ENCODE measurements around the gene SLCO3A1.

Gene SLCO3A1

DNA sequence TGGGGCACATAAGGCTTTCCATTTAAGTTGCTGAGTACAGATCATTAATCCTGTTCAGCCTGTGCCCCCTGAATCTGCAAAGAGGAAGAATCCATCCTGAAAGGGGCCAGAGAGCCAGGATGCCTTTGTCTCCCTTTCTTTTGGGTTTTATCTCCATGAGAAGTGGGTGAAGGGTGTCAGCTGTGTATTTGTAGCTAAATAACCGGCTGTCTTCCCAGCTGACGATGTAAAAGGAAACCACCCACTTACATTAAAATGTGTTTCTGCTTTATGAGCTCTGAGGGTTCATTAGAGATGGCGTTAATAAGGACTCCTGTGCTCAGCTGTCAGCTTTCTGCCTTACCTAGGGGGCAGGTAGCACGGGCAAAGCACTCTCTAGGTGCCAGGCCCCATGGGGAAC, 83.4 kb downstream of the SLCO3A1 start:
- no peak for DNase-seq (ENCODE audit: low read depth in 1 of 2, low spot score in 1 of 2)

DNA sequence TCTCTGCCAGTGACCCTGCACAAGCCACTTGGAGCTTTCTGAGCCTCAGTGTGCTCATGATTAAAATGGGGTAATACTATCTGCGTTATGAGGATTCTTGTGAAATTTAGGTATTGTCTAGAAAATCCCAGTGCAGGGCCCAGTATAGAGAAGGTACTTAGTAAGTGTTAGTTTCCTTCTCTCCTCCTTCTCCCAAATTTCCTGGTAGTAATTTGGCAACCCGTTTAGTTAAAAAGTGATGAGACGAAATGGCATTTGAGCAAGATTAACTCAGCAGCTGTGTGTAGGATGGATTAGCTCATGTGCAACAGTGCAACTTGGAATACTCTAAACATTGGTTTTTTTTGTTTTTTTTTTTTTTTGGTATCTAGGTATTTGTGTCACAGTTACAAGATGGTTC, 84.6 kb downstream of the SLCO3A1 start:
- DNase-seq (ENCODE audit: low read depth in 1 of 2, low spot score in 1 of 2): no peak

DNA sequence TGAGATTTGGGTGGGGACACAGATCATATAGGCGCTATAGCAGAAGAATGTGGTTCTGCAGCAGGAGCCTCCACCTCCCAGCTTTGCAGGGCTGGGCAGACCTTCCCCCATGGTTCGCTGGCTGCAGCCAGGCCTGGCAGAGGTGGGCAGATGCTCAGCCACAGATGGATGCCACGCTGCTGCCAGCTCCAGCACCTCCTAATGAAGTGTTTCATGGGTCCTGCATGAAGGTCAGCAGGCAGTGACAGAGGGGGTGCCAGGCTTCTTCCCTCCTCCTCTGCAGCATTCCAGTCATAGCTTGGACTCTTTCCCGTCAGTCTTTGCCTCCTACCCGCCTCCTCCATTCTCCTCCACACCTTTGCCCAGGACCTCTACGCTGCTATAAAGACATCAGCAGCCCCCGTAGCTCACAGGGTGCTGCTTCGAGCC, 85.9 kb downstream of the SLCO3A1 start:
- no peak for DNase-seq (ENCODE audit: low read depth in 1 of 2, low spot score in 1 of 2)

DNA sequence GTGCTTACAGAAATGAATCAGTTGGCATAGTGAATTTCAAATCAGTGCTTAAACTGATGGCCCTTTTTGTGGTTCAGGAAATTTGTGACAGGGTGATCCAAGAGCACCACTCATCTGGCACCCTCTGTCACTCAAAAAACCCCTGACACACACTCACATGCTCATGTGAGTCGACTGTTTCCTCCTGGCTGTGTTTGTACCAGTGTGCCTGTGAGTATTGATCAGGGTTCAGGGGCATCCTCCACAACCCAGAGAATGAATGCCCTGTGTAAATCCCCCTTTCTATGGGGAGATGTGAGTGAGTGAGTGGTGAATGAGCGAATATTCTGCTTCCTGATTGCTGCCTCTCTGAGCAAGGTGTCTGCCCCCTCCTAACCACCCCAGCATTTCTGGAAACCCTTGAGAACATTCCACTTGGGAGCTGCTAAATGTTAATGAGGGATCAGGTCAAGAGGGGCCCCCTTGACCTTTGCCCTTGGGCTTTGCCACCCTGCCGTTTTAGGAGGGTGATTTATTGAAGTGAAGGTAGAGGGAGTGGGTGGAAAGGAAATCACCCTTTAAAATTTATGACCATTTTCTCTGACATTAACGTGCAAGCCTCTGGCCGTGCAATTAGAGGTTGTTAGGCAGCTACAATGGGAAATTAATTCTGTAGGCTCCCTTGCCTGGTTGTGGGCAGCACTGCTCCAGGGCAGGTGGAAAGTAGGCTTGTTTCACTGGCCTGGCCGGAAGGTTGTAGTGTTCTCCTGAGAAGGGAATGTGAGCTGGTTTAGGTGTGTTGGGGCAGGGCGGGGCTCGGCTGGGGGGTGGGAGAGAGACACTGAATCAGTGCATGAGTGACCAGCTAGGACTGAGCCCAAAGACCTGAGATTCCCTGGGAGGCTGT, 87.2 kb downstream of the SLCO3A1 start:
- no peak for DNase-seq (ENCODE audit: low read depth in 1 of 2, low spot score in 1 of 2)

DNA sequence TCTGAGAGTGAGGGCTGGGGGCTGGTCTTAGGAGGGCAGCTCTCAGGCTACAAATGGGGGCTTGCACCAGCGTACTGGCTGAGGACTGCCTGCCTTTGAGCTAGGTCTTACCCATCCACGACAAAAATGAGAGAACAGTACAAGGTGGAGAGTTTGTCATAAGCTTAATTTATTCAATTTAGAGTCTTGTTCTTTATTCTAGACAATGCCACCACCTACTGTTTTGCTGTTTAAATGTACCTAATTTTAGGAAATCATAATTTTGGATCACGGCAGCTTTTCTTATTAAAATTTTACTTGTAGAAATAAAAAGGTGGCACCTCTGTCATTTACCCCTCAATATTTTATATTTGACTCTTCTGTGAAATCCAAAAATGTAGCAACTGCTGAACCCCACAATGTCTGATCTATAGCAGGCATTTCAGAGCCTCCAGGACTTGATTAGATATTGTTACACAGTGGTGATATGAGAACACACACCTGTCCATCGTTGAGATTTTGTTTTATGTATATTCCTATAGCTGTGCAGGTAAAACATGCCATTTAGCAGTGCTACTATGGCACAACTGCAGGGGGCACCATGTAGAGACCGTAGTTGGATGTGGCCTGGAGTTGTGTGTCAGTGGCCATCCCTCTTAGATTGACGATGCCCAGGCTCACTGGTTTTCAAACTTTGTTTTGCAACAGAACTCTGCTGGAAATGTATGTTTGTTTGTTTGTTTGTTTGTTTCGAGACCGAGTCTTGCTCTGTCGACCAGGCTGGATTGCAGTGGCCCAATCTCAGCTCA, 88.6 kb downstream of the SLCO3A1 start:
- no peak for DNase-seq (ENCODE audit: low read depth in 1 of 2, low spot score in 1 of 2)

DNA sequence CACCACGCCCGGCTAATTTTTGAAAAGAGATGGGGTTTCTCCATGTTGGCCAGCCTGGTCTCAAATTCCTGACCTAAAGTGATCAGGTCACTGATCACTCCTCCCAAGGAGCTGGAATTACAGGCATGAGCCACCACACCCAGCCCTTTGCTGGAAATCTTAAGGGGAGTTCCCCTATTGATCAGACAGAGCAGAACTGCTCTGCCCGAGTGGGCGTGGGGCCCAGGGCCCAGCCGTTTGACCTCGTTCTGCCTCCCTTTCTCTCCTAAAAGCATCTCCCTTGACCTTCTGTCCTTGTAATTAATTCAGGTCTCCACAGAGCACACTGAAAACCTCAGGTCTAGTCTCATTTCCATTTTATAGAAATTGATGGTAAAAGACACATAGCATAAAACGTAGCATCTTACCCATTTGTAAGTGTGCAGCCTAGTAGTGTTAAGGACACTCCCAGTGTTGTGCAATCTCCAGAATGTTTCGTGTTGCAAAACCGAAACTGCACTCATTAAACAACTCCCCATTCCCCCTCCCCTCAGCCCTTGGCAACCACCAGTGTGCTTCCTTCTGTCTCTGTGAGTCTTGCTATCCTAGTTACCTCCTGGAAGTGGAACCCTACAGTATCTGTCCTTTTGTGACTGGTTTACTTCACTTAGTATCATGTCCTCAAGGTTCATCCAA, 89.3 kb downstream of the SLCO3A1 start:
- no peak for DNase-seq (ENCODE audit: low read depth in 1 of 2, low spot score in 1 of 2)

DNA sequence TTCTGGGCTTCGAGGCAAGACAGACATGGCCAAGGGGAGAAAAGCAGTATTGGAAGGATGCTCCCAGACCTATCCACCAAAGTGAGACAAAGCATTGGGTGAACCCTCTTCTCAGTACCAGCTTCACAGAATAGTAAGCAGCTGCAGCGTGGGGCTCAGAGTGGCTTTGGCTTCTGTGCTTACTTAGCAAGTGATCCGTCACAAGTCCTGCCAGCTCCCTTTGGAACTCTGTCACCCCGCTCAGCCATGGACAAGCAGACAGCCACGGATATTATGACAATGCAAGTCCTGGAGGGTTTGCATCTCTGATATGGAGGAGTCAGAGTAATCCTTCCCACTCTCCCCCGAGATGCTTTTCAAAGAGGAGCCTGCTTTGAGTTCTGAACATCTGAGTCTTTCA, 90.8 kb downstream of the SLCO3A1 start:
- no peak for DNase-seq (ENCODE audit: low read depth in 1 of 2, low spot score in 1 of 2)

DNA sequence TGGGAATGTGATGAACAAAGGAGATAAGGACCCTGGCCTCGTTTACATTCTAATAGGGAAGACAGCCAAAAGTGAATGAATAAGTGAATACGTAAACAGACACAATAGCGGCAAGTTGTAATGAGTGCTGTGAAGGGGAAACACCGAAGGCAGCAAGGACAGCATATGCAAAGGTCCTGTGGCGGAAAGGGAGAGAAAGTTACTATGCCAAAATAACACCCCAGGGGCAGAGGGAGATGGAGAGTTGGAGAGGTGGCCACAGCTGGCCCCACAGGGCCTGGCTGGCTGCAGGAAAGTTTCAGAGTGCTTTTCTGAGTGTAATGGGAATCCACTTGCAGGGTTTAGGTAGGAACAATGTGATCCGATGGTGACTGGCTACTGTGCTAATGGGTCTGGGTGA, 91.9 kb downstream of the SLCO3A1 start:
- no peak for DNase-seq (ENCODE audit: low read depth in 1 of 2, low spot score in 1 of 2)

DNA sequence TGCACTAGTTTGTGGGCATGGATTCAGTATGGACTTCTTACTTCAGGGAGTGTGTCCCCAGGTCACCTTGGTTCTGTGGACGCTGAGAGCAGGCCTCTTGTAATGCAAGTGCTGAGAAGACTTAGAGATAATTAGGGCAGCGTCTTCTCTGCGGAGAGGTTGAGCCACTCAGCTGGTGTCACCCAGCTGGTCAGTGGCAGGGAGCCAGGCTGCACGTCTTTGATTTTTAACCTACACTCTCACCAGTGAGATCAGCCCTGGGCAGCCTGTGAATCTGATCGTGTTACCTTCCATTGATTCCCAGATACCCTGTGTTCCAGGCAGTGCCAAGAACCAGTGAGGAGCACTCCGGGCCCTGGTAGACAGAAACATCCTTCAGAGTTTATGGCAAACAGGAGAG, 92.6 kb downstream of the SLCO3A1 start:
- no peak for DNase-seq (ENCODE audit: low read depth in 1 of 2, low spot score in 1 of 2)

DNA sequence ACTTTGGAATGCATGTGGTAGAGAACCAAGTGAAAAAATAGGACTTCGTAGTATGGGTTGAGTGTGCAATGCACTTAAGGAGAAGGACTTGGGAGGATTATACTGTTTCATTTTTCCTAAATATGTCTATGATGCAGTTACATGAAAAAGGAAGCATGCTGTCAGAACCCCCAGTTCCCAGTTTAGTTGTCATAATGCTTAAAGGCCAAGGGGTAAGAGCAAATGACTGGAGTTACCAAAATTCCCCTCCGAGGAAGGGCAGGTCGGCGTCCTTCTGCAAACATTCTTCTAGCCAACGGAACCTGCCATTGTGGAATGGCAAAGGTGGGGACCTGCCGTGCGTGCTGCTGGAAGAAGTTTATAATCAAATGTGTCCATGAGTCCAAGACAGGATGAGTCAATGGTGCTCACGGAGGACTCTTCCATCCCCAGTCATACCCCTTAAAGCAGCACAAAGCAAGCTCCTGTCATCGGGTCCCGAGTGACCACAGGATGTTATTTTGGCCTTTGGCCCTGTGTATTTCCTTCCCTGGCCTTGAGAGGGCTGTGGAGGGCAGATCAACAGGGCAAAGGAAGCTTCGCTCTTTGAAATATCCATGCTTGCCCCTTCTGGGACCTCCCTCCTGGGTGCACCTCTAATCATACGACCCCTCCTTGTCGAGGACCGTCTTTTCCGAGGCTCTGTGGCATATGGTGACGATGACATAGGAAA, 93.2 kb downstream of the SLCO3A1 start:
- DNase-seq (ENCODE audit: low read depth in 1 of 2, low spot score in 1 of 2): no peak

DNA sequence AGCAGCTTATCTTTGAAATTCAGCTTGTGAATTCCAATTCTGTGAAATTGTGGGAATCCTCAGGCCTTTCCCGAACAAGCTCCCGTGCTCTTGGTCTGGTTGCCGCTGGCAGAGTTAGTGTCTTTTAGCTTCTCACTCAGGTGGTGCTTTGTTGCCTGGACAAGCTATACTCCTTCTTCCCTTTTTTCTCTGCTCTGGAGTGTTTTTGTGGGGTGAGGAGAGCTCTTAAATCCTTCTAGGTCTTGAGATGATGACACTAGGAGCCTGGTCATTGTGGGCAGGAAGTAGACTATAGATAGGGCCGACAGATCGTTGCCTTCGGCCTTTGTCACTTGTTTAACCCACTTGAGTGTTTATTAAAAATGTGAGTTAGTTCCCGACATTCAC, 93.8 kb downstream of the SLCO3A1 start:
- DNase-seq (ENCODE audit: low read depth in 1 of 2, low spot score in 1 of 2): no peak

DNA sequence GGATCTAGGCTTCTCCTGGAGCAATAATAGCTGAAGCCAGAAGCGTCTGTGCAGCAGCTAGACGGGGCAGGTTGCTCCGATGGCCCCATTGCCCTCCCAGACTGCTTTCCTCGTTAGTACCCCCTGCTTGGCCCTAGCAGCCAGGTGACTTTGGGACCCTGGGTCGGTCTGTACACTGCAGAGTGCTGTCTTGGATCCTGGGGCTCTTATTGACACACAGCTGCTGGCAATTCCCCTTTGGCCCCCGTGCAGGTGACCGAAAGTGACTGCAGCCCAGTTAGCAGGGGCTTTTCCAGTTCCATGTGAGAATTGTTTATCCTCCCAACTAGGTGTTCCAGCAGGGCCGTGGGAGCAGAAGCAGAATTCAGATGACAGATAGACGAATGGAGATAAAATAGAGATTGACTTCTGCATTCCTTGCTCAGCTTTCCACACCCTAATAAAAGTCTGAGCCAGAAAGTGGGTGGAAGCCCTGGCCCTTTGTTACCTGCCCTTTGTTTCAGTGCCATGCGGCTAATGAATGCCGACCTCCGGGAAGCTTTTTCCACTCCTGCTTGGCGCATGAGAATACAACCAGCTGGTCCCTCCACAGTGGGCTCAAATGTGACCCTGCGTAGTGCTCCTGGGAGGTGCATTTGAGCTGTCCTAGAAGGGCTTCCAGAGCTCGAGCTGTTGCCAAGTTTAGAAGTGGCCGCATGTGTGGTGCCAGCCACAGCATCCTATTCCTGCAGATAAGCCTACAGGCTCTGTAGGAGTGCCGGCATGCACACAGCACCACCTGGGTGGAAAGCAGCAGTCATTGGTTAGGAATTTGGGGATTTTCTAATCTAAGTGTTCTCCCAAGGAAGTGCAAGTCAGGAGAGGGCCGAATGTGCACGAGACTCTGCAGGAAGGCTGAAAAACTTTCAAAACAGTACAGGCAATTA, 94.4 kb downstream of the SLCO3A1 start:
- no peak for DNase-seq (ENCODE audit: low read depth in 1 of 2, low spot score in 1 of 2)

DNA sequence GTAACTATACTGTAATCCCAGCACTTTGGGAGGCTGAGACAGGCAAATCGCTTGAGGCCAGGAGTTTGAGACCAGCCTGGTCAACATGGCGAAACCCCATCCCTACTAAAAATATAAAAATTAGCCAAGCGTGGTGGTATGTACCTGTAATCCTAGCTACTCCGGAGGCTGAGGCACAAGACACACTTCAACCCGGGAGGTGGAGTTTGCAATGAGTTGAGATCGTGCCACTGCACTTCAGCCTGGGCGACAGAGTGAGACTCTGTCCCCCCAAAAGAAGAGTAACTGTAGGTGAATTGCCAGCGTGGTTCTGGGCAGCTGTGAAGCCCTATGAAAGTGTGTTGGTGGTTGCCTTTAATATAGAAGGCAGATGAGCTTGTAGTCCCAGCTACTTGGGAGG, 95.9 kb downstream of the SLCO3A1 start:
- DNase-seq (ENCODE audit: low read depth in 1 of 2, low spot score in 1 of 2): no peak

DNA sequence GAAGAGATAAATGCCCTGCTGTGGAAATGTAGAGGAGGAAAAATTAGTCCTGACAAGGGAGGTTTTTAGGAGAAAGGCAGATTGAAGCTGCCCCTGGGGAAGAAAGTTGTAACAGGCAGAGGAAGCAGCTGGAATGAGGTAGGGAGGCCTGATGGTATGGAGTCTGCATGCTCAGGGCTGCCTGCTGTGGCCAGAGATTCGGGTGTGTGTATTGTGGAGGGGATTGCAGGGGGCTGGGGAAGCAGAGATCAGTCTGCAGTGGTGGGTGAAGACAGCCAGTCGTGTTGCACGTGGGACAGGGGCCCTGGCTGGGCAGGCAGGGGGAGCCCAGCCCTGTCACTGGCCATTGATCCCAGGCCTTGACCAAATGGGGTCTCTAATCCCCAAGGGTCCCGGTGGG, 96.5 kb downstream of the SLCO3A1 start:
- no peak for DNase-seq (ENCODE audit: low read depth in 1 of 2, low spot score in 1 of 2)

DNA sequence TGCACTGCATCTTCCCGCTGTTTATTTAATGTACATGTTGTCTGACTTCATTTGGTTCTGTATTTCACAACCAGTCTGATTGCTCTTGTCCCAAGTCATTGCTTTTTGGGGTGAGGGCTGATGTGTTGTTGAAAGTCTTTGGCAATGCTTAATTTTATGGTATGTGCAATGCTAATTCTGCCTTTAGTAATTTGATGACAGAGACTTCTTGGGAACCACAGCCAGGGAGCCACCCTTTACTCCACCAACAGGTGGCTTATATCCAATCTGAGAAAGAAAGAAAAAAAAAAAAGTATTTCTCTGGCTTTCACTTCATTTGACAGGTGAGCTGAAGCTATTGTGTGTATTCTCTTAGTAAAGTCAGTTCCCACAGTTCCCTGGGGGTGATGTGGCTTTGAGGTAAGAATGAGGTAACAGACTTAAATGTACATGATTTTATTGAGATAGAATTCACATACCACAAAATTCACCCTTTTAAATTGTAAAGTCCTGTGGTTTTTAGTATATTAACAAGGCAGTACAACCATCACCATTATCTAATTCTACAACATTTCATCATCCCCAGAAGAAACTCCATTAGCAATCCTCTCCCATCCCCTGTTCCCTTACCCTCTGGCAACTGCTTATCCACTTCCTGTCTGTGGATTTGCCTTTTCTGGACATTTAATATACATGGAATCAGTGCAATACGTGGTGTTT, 97.3 kb downstream of the SLCO3A1 start:
- no peak for DNase-seq (ENCODE audit: low read depth in 1 of 2, low spot score in 1 of 2)

DNA sequence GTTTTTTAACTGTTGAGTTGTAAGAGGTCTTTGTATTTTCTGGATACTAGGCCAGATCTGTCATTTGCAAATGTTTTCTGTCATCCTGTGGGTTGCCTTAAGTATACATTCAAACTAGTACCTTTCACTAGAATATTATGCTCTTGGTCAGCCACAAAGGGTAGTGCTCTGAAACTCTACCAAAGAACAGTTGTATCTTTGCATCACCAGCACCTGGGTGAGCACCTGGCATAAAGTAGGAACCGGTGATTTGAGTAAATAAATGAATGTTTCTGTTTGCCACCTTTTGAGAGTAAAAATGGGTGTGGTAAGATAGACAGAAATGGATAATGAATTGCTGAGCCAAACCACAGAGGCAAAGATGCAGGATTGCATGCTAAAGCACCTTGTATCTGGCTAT, 98.7 kb downstream of the SLCO3A1 start:
- no peak for DNase-seq (ENCODE audit: low read depth in 1 of 2, low spot score in 1 of 2)

DNA sequence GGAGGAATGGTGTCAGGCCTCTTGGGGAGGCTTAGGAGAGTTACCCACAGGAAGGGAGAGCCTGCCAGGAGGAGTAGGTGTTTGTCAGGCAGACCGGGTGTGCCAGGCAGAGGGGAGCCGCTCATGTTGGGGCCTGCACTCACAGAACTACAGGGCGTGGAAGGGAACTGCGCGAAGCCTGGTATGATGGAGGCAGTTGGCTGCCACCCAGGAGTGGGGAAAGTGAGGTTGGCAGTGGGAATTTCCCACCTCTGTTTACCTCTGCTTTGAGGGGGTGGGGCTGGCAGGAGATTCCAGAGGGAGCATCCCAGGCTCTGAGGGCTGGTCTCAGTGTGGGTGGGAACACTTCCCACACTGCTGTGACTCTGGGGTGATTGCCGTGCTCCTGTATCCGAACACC, 99.9 kb downstream of the SLCO3A1 start:
- DNase-seq (ENCODE audit: low read depth in 1 of 2, low spot score in 1 of 2): no peak

DNA sequence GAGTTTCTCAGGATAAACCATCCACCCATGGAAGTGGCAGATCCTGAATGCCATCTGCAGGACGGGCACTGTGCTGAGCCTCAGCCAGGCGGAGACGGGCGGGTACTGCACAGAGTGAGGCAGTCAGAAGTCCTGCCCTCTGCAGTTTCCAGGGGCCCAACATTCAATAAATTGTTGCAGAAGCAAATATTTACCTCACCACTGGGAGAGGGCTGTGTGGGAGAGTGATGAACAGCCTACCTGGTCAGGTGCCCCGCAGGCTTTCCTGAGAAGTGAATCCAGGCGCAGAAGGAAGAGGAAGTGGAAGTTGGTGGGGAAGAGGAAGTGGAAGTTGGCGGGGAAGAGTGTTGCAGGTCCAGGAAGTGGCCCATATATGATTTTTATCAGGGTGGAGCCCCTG, 100.8 kb downstream of the SLCO3A1 start:
- no peak for DNase-seq (ENCODE audit: low read depth in 1 of 2, low spot score in 1 of 2)

DNA sequence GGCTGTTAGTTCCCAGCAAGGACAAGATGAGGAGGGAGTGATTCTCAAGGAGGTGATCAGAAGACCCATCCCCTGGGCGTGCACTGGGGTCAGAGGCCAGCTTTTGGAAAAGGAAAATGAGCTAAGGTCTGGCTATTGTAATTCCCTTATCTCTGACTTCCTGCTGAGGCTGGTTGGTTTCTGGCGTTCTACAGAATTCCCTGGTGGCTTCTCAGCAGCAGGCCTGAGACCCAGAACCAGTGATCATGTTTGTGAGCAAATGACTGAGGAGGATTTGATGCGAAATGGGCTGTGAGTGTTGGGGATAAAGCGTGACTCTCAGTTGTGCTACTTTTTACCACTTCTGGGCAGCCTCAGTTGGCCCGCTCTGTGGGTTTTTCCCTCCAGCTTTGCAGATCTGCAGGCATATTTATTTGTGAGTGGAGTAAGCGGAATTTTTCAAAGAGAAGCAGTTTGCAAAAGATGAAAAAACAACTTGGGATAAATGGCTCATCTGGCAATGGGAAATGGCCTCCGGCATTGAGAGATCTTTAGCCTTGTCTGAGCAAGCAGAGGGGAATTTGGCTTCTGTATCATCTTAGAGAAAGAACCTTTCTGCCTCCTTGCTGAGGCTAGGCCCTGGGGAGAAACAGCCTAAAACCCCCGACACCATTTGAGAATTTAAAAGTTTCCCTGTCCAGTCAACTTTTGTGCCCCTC, 102.7 kb downstream of the SLCO3A1 start:
- no peak for DNase-seq (ENCODE audit: low read depth in 1 of 2, low spot score in 1 of 2)

Data from activated T-helper 1 cell treated with anti-CD3 and anti-CD28 coated beads, Interleukin-2, amount 50 U/mL, for 16 hours (primary cell).